Endothelial cell (in vitro differentiated cells): Measurements from ENCODE around the gene NUP37. TPM values are rescaled to one million over a fixed set of nuclear protein-coding genes. Genes with fewer than 3 reads are reported as not detected.

Experiments
- DNase-seq: peaks from one replicate; pipeline ENCODE4 v3.0.0; 2021; ENCODE audit warnings: low spot score
- H3K27ac Mint-ChIP-seq: one replicate; pipeline ENCODE4 v1.8.0; 2021; ENCODE audit warnings: mixed read lengths, inconsistent platforms; ENCODE audit not compliant: unreplicated experiment
- H3K27me3 Mint-ChIP-seq: one replicate; pipeline ENCODE4 v1.8.0; 2021; ENCODE audit warnings: mild to moderate bottlenecking, moderate library complexity, mixed read lengths, inconsistent platforms; ENCODE audit not compliant: unreplicated experiment
- H3K36me3 Mint-ChIP-seq: one replicate; pipeline ENCODE4 v1.8.0; 2021; ENCODE audit warnings: mild to moderate bottlenecking, low read depth, mixed read lengths, inconsistent platforms; ENCODE audit not compliant: unreplicated experiment
- H3K4me1 Mint-ChIP-seq: one replicate; pipeline ENCODE4 v1.8.0; 2021; ENCODE audit warnings: mild to moderate bottlenecking, mixed read lengths, inconsistent platforms; ENCODE audit not compliant: unreplicated experiment
- H3K4me3 Mint-ChIP-seq: one replicate; pipeline ENCODE4 v1.8.0; 2021; ENCODE audit warnings: mild to moderate bottlenecking, mixed read lengths, inconsistent platforms; ENCODE audit not compliant: unreplicated experiment
- H3K9me3 Mint-ChIP-seq: one replicate; pipeline ENCODE4 v1.8.0; 2021; ENCODE audit warnings: mixed read lengths, inconsistent platforms; ENCODE audit not compliant: unreplicated experiment
- CTCF ChIP-seq: fragments of 200-600 bp; sonication (generic); IDR thresholded peaks from one replicate; pipeline ENCODE4 v1.5.0; 2021; ENCODE audit warnings: antibody characterized with exemption; ENCODE audit not compliant: unreplicated experiment
- total RNA-seq: library from RNA; stranded (reverse); fragmentation: NEBNext Ultra II Directional; extraction: Animal tissue kit (Norgen Biotek cat#: 25700); gene quantifications from one replicate; pipeline ENCODE4 v1.2.1, GENCODE V29; 2021; ENCODE audit not compliant: unreplicated experiment

The NUP37 gene
- total RNA-seq, 1 donor from 2014 or later = 17.3 TPM

- no peaks in the 10 kb centered on the region for H3K36me3 Mint-ChIP-seq
- H3K4me3 Mint-ChIP-seq = no peak overlapping the region
- no peaks in the 10 kb centered on the region for H3K4me1 Mint-ChIP-seq
- peaks cover 1% of the 10 kb centered on the region for H3K27me3 Mint-ChIP-seq
- no peaks in the 10 kb centered on the region for H3K9me3 Mint-ChIP-seq
- DNase-seq = no peak
- TF ChIP-seq CTCF = no peak
- no peak overlapping the region for H3K27ac Mint-ChIP-seq
Observed at GRCh38 chr12:102050660-102051430, 69.1 kb downstream of the NUP37 start.

GRCh38 chr12:102043928-102044327, 76.0 kb downstream of the NUP37 start:
- Mint-ChIP-seq H3K4me1 (no peaks in the 10 kb centered on the region), H3K9me3 (no peaks in the 10 kb centered on the region), H3K27ac (no peak overlapping the region), H3K4me3 (no peak overlapping the region), H3K27me3 (no peaks in the 10 kb centered on the region), H3K36me3 (no peaks in the 10 kb centered on the region)
- DNase-seq = no peak
- TF ChIP-seq CTCF = no peak

GRCh38 chr12:102033991-102034745, 85.7 kb downstream of the NUP37 start:
- no peaks in the 10 kb centered on the region for H3K36me3 Mint-ChIP-seq
- no peak overlapping the region for H3K27ac Mint-ChIP-seq
- peaks cover 10% of the 10 kb centered on the region for H3K4me1 Mint-ChIP-seq
- no peaks in the 10 kb centered on the region for H3K27me3 Mint-ChIP-seq
- no peaks in the 10 kb centered on the region for H3K9me3 Mint-ChIP-seq
- TF ChIP-seq CTCF = no peak
- no peak for DNase-seq
- no peak overlapping the region for H3K4me3 Mint-ChIP-seq

GRCh38 chr12:102031852-102032251, 88.1 kb downstream of the NUP37 start:
- H3K36me3 Mint-ChIP-seq = no peaks in the 10 kb centered on the region
- no peaks in the 10 kb centered on the region for H3K9me3 Mint-ChIP-seq
- H3K4me1 Mint-ChIP-seq = peaks cover 10% of the 10 kb centered on the region
- DNase-seq = no peak
- no peak overlapping the region for H3K27ac Mint-ChIP-seq
- no peaks in the 10 kb centered on the region for H3K27me3 Mint-ChIP-seq
- TF ChIP-seq CTCF = no peak
- H3K4me3 Mint-ChIP-seq = no peak overlapping the region

GRCh38 chr12:102029141-102029540, 90.8 kb downstream of the NUP37 start:
- Mint-ChIP-seq H3K9me3 (no peaks in the 10 kb centered on the region), H3K4me1 (peaks cover 10% of the 10 kb centered on the region), H3K4me3 (no peak overlapping the region), H3K27ac (no peak overlapping the region), H3K27me3 (no peaks in the 10 kb centered on the region), H3K36me3 (no peaks in the 10 kb centered on the region)
- TF ChIP-seq CTCF = no peak
- DNase-seq = no peak
